NCI-H460 (cell line): ENCODE results near the gene PRDX5. TPM values are rescaled to one million over a fixed set of nuclear protein-coding genes. Genes with fewer than 3 reads are reported as not detected.

Experiments used
- DNase-seq: peaks from one replicate; pipeline ENCODE4 v3.0.0-alpha.2; 2016; ENCODE audit warnings: low read depth; ENCODE audit errors: extremely low read depth
- small RNA-seq, 2 experiments: library from RNA; depleted of rRNA; stranded (forward); fragments of <200 nt; gene quantifications; one replicate each; pipeline ENCODE3, GENCODE V24; 2014
- total RNA-seq: library from RNA; depleted of rRNA; stranded (reverse); fragments of >200 nt; shearing (Covaris generic); gene quantifications from 2 replicates; pipeline ENCODE4 v1.2.3, GENCODE V29; 2014; rRNA removed

The PRDX5 gene
- total RNA-seq, 1 experiment from 2014 or later = 210 TPM

- DNase-seq = no peak
Observed at GRCh38 chr11:64359712-64360445, 42.0 kb downstream of the PRDX5 start.

- no peak for DNase-seq
Observed at GRCh38 chr11:64360448-64360921, 42.6 kb downstream of the PRDX5 start.

- DNase-seq = no peak
Observed at GRCh38 chr11:64361659-64362058, 43.7 kb downstream of the PRDX5 start.

GRCh38 chr11:64362339-64362738, 44.4 kb downstream of the PRDX5 start:
- DNase-seq = no peak

- DNase-seq = no peak
Observed at GRCh38 chr11:64364435-64364834, 46.5 kb downstream of the PRDX5 start.

- DNase-seq = no peak
Observed at GRCh38 chr11:64364911-64365310, 47.0 kb downstream of the PRDX5 start.

GRCh38 chr11:64366751-64367150, 48.8 kb downstream of the PRDX5 start:
- DNase-seq = no peak

GRCh38 chr11:64367931-64368672, 50.2 kb downstream of the PRDX5 start:
- no peak for DNase-seq

GRCh38 chr11:64368673-64369074, 50.8 kb downstream of the PRDX5 start:
- no peak for DNase-seq

- DNase-seq = no peak
Observed at GRCh38 chr11:64369440-64370421, 51.8 kb downstream of the PRDX5 start.

- no peak for DNase-seq
Observed at GRCh38 chr11:64371201-64371600, 53.3 kb downstream of the PRDX5 start.

Small RNA genes within 50 kb of the gene (small RNA-seq; reads per million reads assigned to genes)
- gene MIR1237 (0 to 0.06 reads per million in 2 experiments), gene MIR7155 (0 to 0.41 reads per million in 2 experiments), gene RF00019 (0 reads per million in 2 experiments)

Other genes starting within 250 kb of the PRDX5 start
- gene MACROD1, start 152.0 kb upstream of the PRDX5 start, total RNA-seq = 29.3 and 32.2 TPM in 2 replicates
- 147 and 154 TPM in 2 replicates for gene STIP1, start 131.9 kb upstream of the PRDX5 start, total RNA-seq
- gene FERMT3, start 111.4 kb upstream of the PRDX5 start, total RNA-seq = 55.8 and 60.2 TPM in 2 replicates
- 14.5 and 19.4 TPM in 2 replicates for gene TRPT1, start 91.9 kb upstream of the PRDX5 start, total RNA-seq
- gene NUDT22, start 91.8 kb upstream of the PRDX5 start, total RNA-seq = 24.6 and 27.5 TPM in 2 replicates
- gene DNAJC4, start 87.6 kb upstream of the PRDX5 start, total RNA-seq = 7.9 and 8.7 TPM in 2 replicates
- gene VEGFB, start 83.5 kb upstream of the PRDX5 start, total RNA-seq = 8.7 and 10.9 TPM in 2 replicates
- gene FKBP2, start 77.0 kb upstream of the PRDX5 start, total RNA-seq = 57.6 and 61.0 TPM in 2 replicates
- gene PPP1R14B, start 71.2 kb upstream of the PRDX5 start, total RNA-seq = 184 and 245 TPM in 2 replicates
- gene PLCB3, start 66.6 kb upstream of the PRDX5 start, total RNA-seq = 15.4 and 16.2 TPM in 2 replicates
- 66.2 and 68.0 TPM in 2 replicates for gene BAD, start 33.5 kb upstream of the PRDX5 start, total RNA-seq
- gene GPR137, start 32.3 kb upstream of the PRDX5 start, total RNA-seq = 16.4 and 20.0 TPM in 2 replicates
- 0.10 TPM in 1 of 2 replicates, not detected in the other for gene KCNK4, start 26.8 kb upstream of the PRDX5 start, total RNA-seq
- gene CATSPERZ, start 17.8 kb upstream of the PRDX5 start, total RNA-seq = 0.59 and 2.0 TPM in 2 replicates
- gene ESRRA, start 12.6 kb upstream of the PRDX5 start, total RNA-seq = 42.2 and 52.8 TPM in 2 replicates
- gene TRMT112, start 562 bp upstream of the PRDX5 start, total RNA-seq = 202 and 230 TPM in 2 replicates
- gene CCDC88B, start 22.1 kb downstream of the PRDX5 start, total RNA-seq = 2.8 and 3.7 TPM in 2 replicates
- gene RPS6KA4, start 41.0 kb downstream of the PRDX5 start, total RNA-seq = 15.1 and 16.8 TPM in 2 replicates
- gene SLC22A11, start 237.8 kb downstream of the PRDX5 start, total RNA-seq = 0.02 TPM in 1 of 2 replicates, not detected in the other